HCT116 (cell line): Measurements from ENCODE around the gene RNF130. TPM values are rescaled to one million over a fixed set of nuclear protein-coding genes. Genes with fewer than 3 reads are reported as not detected.

Experiments
- ATAC-seq: fragments of 200-7000 bp; cut with Tn5 transposase; 2 replicates; pipeline ENCODE4 v1.9.1; 2020; ENCODE audit warnings: mild to moderate bottlenecking, moderate library complexity
- BruUV-seq: library from RNA; stranded (reverse); fragments of 400-500 nt; replicated peaks from 2 replicates; lab custom pipeline; 2021; lab: Mats Ljungman, UMichigan
- CTCF ChIA-PET: fragments of 300-600 bp; sonication (Branson Sonifier 250); formaldehyde crosslinking; loops from one replicate; lab custom pipeline; 2021; ENCODE audit warnings: antibody characterized with exemption; lab: Charles Lee
- POLR2A ChIA-PET: fragments of 300-600, 350-600 bp; sonication (Branson Sonifier 250); formaldehyde crosslinking; loops from one replicate; lab custom pipeline; 2021; ENCODE audit warnings: antibody characterized with exemption; lab: Charles Lee
- RAD21 ChIA-PET, 2 experiments: fragments of 300-600 bp; sonication (Branson Sonifier 250); formaldehyde crosslinking; loops; one replicate each; lab custom pipeline; 2023; ENCODE audit warnings: low total read pairs in 2 of 2; ENCODE audit not compliant: uncharacterized antibody in 2 of 2, unreplicated experiment in 2 of 2, low non-redundant PET in 1 of 2; lab: Charles Lee
- DNase-seq: peaks from one replicate; pipeline ENCODE4 v3.0.0-alpha.2; 2010; ENCODE audit warnings: low read depth, low spot score
- H2AFZ ChIP-seq: fragments of 200-600 bp; shearing (Covaris generic), sonication (generic); 2 replicates; pipeline ENCODE4 v1.6.1; 2017; ENCODE audit warnings: low read depth, mixed run types, mixed read lengths, antibody characterized with exemption, low read length; ENCODE audit not compliant: poor library complexity, severe bottlenecking
- H3K27ac ChIP-seq: 2 replicates; pipeline ENCODE4 v1.5.1; 2012; ENCODE audit warnings: low read depth, low read length
- H3K27me3 ChIP-seq: fragments of 200-600 bp; sonication (generic); 2 replicates; pipeline ENCODE4 v1.6.1; 2016; ENCODE audit warnings: mixed run types, low read length, mixed read lengths; ENCODE audit not compliant: insufficient read depth
- H3K36me3 ChIP-seq, 2 experiments: fragments of 200-500 bp in 1 of 2; fragments of 200-600 bp in 1 of 2; sonication (Bioruptor generic) in 1 of 2; sonication (generic) in 1 of 2; 2 replicates each; pipeline versions ENCODE4 v1.5.1 to v1.6.1; 2014 to 2016; ENCODE audit warnings: low read length in 2 of 2, inconsistent platforms in 1 of 2, mixed read lengths in 1 of 2, mixed run types in 1 of 2; ENCODE audit not compliant: insufficient read depth in 2 of 2, control insufficient read depth in 1 of 2
- H3K4me1 ChIP-seq, 2 experiments: fragments of 200-600 bp in 1 of 2; sonication (generic) in 1 of 2; 2 replicates each; pipeline versions ENCODE4 v1.5.1 to v1.6.1; 2012 to 2017; ENCODE audit warnings: low read length in 2 of 2, inconsistent platforms in 1 of 2, mild to moderate bottlenecking in 1 of 2, mixed read lengths in 1 of 2, mixed run types in 1 of 2, moderate library complexity in 1 of 2; ENCODE audit not compliant: insufficient read depth in 2 of 2, control insufficient read depth in 1 of 2
- H3K4me2 ChIP-seq: fragments of 200-600 bp; sonication (generic); 2 replicates; pipeline ENCODE4 v1.6.1; 2017; ENCODE audit warnings: mixed run types, low read length, mixed read lengths
- H3K4me3 ChIP-seq, 2 experiments: fragments of 200-600 bp in 1 of 2; sonication (generic) in 1 of 2; replicated peaks in 1 of 2; 2 replicates each; pipeline ENCODE4 v1.5.1; 2011 to 2016; ENCODE audit warnings: low read length in 2 of 2, control low read depth in 1 of 2, low read depth in 1 of 2, mild to moderate bottlenecking in 1 of 2, mixed read lengths in 1 of 2, mixed run types in 1 of 2
- H3K79me2 ChIP-seq: fragments of 200-600 bp; sonication (generic); 2 replicates; pipeline ENCODE4 v1.6.1; 2017; ENCODE audit warnings: mild to moderate bottlenecking, mixed run types, low read length, moderate library complexity, mixed read lengths; ENCODE audit not compliant: insufficient read depth
- H3K9ac ChIP-seq: fragments of 200-600 bp; sonication (generic); 2 replicates; pipeline ENCODE4 v1.6.1; 2016; ENCODE audit warnings: low read length, mixed read lengths
- H3K9me2 ChIP-seq: fragments of 200-600 bp; sonication (generic), shearing (Covaris generic); 2 replicates; pipeline ENCODE4 v1.6.1; 2017; ENCODE audit warnings: mixed run types, mild to moderate bottlenecking, moderate library complexity; ENCODE audit not compliant: insufficient read depth
- H3K9me3 ChIP-seq, 2 experiments: fragments of 200-500 bp in 1 of 2; fragments of 200-600 bp in 1 of 2; sonication (Bioruptor generic) in 1 of 2; sonication (generic) in 1 of 2; 2 replicates each; pipeline ENCODE4 v1.6.1; 2014 to 2017; ENCODE audit warnings: low read length in 2 of 2, mixed read lengths in 2 of 2, inconsistent platforms in 1 of 2, low read depth in 1 of 2, mild to moderate bottlenecking in 1 of 2, mixed run types in 1 of 2, moderate library complexity in 1 of 2; ENCODE audit not compliant: control insufficient read depth in 1 of 2, insufficient read depth in 1 of 2
- H4K20me1 ChIP-seq: fragments of 200-600 bp; sonication (generic), shearing (Covaris generic); 2 replicates; pipeline ENCODE4 v1.6.1; 2017; ENCODE audit warnings: mixed run types, mild to moderate bottlenecking, moderate library complexity; ENCODE audit not compliant: insufficient read depth
- CBX3 ChIP-seq: IDR thresholded peaks from 2 replicates; pipeline ENCODE4 v1.6.1; 2012; ENCODE audit warnings: low read depth
- CEBPB ChIP-seq: IDR thresholded peaks from 2 replicates; pipeline ENCODE4 v1.6.1; 2012; ENCODE audit warnings: low read depth
- ELF1 ChIP-seq: IDR thresholded peaks from 2 replicates; pipeline ENCODE4 v1.6.1; 2012; ENCODE audit warnings: low read depth, borderline replicate concordance
- EZH2 ChIP-seq: fragments of 200-600 bp; sonication (generic); IDR thresholded peaks from 2 replicates; pipeline ENCODE4 v1.6.1; 2017; ENCODE audit warnings: antibody characterized with exemption, mixed run types
- EZH2phosphoT487 ChIP-seq: fragments of 200-600 bp; IDR thresholded peaks from 2 replicates; pipeline ENCODE4 v1.6.1; 2018; ENCODE audit warnings: antibody characterized with exemption, borderline replicate concordance
- FOSL1 ChIP-seq: IDR thresholded peaks from 2 replicates; pipeline ENCODE4 v1.6.1; 2012; ENCODE audit warnings: low read depth
- JUND ChIP-seq: IDR thresholded peaks from 2 replicates; pipeline ENCODE4 v1.6.1; 2012
- POLR2A ChIP-seq: IDR thresholded peaks from 2 replicates; pipeline ENCODE4 v1.7.0; 2011; ENCODE audit warnings: borderline replicate concordance; ENCODE audit not compliant: insufficient read depth, insufficient read length; ENCODE audit errors: extremely low read depth
- POLR2AphosphoS5 ChIP-seq: IDR thresholded peaks from 2 replicates; pipeline ENCODE4 v1.6.1; 2011; ENCODE audit warnings: mild to moderate bottlenecking, low read depth, low read length, moderate library complexity
- RAD21 ChIP-seq: IDR thresholded peaks from 2 replicates; pipeline ENCODE4 v1.6.1; 2012; ENCODE audit warnings: low read depth, mild to moderate bottlenecking
- SIN3A ChIP-seq: IDR thresholded peaks from 2 replicates; pipeline ENCODE4 v1.6.1; 2012; ENCODE audit warnings: low read depth
- SP1 ChIP-seq: IDR thresholded peaks from 2 replicates; pipeline ENCODE4 v1.6.1; 2012; ENCODE audit warnings: low read depth
- SRF ChIP-seq: IDR thresholded peaks from 2 replicates; pipeline ENCODE4 v1.6.1; 2012; ENCODE audit warnings: low read depth
- TCF7L2 ChIP-seq: IDR thresholded peaks from 2 replicates; pipeline ENCODE4 v1.7.0; 2011; ENCODE audit warnings: borderline replicate concordance, inconsistent platforms; ENCODE audit not compliant: insufficient read depth, insufficient read length; ENCODE audit errors: extremely low read depth
- ZFX ChIP-seq: fragments of 450-650 bp; IDR thresholded peaks from 2 replicates; pipeline ENCODE4 v1.6.1; 2017
- ZNF274 ChIP-seq: fragments of 200-500 bp; sonication (Bioruptor generic); IDR thresholded peaks from 2 replicates; pipeline ENCODE4 v1.6.1; 2014; ENCODE audit warnings: mild to moderate bottlenecking, low read depth, low read length, inconsistent platforms
- intact Hi-C: fragments of 100-400 bp; cut with micrococcal nuclease; formaldehyde crosslinking; loops from 2 replicates; pipeline ENCODE4 v1.10.0; 2022
- total RNA-seq: library from RNA; stranded (reverse); gene quantifications from one replicate; pipeline ENCODE4 v1.2.1, GENCODE V29; 2021; ENCODE audit not compliant: unreplicated experiment
- TF ChIP-seq, protein P1 (sequence below), 3 experiments: fragments of 200-600 bp in 1 of 3; sonication (generic) in 1 of 3; IDR thresholded peaks in 2 of 3; conservative IDR thresholded peaks in 1 of 3; 2 replicates each; pipeline ENCODE4 v1.5.1; 2012 to 2017; ENCODE audit warnings: low read depth in 2 of 3, low read length in 2 of 3, antibody characterized with exemption in 1 of 3, borderline replicate concordance in 1 of 3, control low read depth in 1 of 3, mild to moderate bottlenecking in 1 of 3, mixed read lengths in 1 of 3, mixed run types in 1 of 3, moderate library complexity in 1 of 3; ENCODE audit not compliant: insufficient read depth in 1 of 3

RNF130 gene
- total RNA-seq, 1 experiment from 2014 or later = 34.9 TPM

DNA sequence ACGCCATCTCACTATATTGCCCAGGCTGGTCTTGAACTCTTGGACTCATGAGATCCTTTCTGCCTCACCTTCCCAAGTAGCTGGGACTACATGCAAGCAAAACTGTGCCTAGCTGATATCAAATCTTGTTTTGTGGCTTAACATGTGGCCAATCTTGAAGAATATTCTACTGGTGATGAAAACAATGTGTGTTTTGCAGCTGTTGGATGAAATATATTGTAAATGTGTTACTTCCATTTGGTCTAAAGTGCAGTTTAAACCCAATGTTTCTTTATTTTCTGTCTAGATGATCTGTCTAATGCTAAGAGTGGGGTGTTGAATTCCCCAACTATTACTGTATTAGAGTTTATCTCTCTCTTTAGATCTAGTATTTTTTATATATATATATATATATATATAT, 73.1 kb downstream of the RNF130 start:
- no peak for TF ChIP-seq SRF
- TF ChIP-seq CBX3 = no peak
- no peak for TF ChIP-seq SP1
- TF ChIP-seq ZNF274 = no peak
- no peak for TF ChIP-seq JUND
- TF ChIP-seq, protein P1, sequence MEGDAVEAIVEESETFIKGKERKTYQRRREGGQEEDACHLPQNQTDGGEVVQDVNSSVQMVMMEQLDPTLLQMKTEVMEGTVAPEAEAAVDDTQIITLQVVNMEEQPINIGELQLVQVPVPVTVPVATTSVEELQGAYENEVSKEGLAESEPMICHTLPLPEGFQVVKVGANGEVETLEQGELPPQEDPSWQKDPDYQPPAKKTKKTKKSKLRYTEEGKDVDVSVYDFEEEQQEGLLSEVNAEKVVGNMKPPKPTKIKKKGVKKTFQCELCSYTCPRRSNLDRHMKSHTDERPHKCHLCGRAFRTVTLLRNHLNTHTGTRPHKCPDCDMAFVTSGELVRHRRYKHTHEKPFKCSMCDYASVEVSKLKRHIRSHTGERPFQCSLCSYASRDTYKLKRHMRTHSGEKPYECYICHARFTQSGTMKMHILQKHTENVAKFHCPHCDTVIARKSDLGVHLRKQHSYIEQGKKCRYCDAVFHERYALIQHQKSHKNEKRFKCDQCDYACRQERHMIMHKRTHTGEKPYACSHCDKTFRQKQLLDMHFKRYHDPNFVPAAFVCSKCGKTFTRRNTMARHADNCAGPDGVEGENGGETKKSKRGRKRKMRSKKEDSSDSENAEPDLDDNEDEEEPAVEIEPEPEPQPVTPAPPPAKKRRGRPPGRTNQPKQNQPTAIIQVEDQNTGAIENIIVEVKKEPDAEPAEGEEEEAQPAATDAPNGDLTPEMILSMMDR (IDR thresholded peaks at IDR 0.05 in 2 of 3, conservative IDR thresholded peaks at IDR 0.05 in 1 of 3; ENCODE audit: borderline replicate concordance in 1 of 3, insufficient read depth in 1 of 3, low read depth in 2 of 3, low read length in 2 of 3) = no peak
- TF ChIP-seq SIN3A = no peak
- no peak for TF ChIP-seq RAD21
- no peak for TF ChIP-seq EZH2phosphoT487
- no peak for TF ChIP-seq FOSL1
- TF ChIP-seq CEBPB = no peak
- no peak for TF ChIP-seq TCF7L2
- no peak for TF ChIP-seq EZH2
- no peak for TF ChIP-seq POLR2AphosphoS5
- no peak for TF ChIP-seq ELF1
- no peak for TF ChIP-seq ZFX
- no peak for TF ChIP-seq POLR2A
- Histone ChIP-seq H3K9me3 (peaks cover 0 to 8% of the 10 kb centered on the region in 2 experiments; a peak in 1 of 4 replicates), H4K20me1 (no peaks in the 10 kb centered on the region), H3K9ac (no peak overlapping the region), H3K4me2 (no peak overlapping the region), H3K27me3 (no peaks in the 10 kb centered on the region), H3K4me1 (no peaks in the 10 kb centered on the region; a peak in 1 of 4 replicates), H3K36me3 (no peaks in the 10 kb centered on the region), H3K9me2 (no peaks in the 10 kb centered on the region), H2AFZ (no peak overlapping the region), H3K4me3 (no peak overlapping the region), H3K79me2 (no peaks in the 10 kb centered on the region), H3K27ac (no peak overlapping the region)
- ChIA-PET CTCF (no interaction called here), RAD21 (no interaction called here), POLR2A (no interaction called here)
- intact Hi-C loops = no loop called here
- DNase-seq (no peak), ATAC-seq (no peak)
- no TSS peak for BruUV-seq
